NCI-H2171 (cell line): Measurements from ENCODE around the gene OR52E2.

Experiments used
- DNase-seq: peaks from one replicate; lab custom pipeline; 2025; lab: John Stamatoyannopoulos, UW

Gene OR52E2

GRCh38 chr11:5011254-5011653, 48.2 kb downstream of the OR52E2 start:
- no peak for DNase-seq
